Measurements from ENCODE around the gene BDKRB2.

GRCh38 chr14:96232506-96232905, 27.9 kb downstream of the BDKRB2 start:
- TF ChIP-seq TEAD2 (CRISPR knock-in tag; IDR thresholded peaks at IDR 0.05) (no peak), CHCHD3 (CRISPR knock-in tag; IDR thresholded peaks at IDR 0.05) (no peak), EZH2 (conservative IDR thresholded peaks at IDR 0.05; ENCODE audit: low read depth, low read length) (no peak), ZFX (CRISPR knock-in tag; IDR thresholded peaks at IDR 0.05; ENCODE audit: low read depth) (no peak), ZNF713 (CRISPR knock-in tag; IDR thresholded peaks at IDR 0.05) (no peak), RFX1 (IDR thresholded peaks at IDR 0.05) (no peak), RXRA (CRISPR knock-in tag; IDR thresholded peaks at IDR 0.05) (no peak)
- TF ChIP-seq, protein P1, sequence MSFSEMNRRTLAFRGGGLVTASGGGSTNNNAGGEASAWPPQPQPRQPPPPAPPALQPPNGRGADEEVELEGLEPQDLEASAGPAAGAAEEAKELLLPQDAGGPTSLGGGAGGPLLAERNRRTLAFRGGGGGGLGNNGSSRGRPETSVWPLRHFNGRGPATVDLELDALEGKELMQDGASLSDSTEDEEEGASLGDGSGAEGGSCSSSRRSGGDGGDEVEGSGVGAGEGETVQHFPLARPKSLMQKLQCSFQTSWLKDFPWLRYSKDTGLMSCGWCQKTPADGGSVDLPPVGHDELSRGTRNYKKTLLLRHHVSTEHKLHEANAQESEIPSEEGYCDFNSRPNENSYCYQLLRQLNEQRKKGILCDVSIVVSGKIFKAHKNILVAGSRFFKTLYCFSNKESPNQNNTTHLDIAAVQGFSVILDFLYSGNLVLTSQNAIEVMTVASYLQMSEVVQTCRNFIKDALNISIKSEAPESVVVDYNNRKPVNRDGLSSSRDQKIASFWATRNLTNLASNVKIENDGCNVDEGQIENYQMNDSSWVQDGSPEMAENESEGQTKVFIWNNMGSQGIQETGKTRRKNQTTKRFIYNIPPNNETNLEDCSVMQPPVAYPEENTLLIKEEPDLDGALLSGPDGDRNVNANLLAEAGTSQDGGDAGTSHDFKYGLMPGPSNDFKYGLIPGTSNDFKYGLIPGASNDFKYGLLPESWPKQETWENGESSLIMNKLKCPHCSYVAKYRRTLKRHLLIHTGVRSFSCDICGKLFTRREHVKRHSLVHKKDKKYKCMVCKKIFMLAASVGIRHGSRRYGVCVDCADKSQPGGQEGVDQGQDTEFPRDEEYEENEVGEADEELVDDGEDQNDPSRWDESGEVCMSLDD (CRISPR knock-in tag; IDR thresholded peaks at IDR 0.05; ENCODE audit: borderline replicate concordance), result no peak
